ENCODE data around the gene GMDS. TPM values are rescaled to one million over a fixed set of nuclear protein-coding genes. Genes with fewer than 3 reads are reported as not detected.

GMDS gene
- total and polyA plus RNA-seq, 9 donors, result 6.6 to 20.6 (median 11.0) TPM

- DNase-seq, result no peak
Observed at GRCh38 chr6:1906014-1906413, 339.4 kb downstream of the GMDS start.

GRCh38 chr6:1904898-1905297 lies 340.5 kb downstream of the GMDS start:
- no peaks in the 10 kb centered on the region for H3K36me3 ChIP-seq
- 84% methylated on average over 6 of the region's 6 CpGs for WGBS, 3 donors
- no peaks in the 10 kb centered on the region for H3K9me3 ChIP-seq
- H3K27me3 ChIP-seq, result no peaks in the 10 kb centered on the region
- H3K27ac ChIP-seq, result peak overlapping the region in 1 of 2 donors; percentile 63
- DNase-seq, result no peak
- H3K4me1 ChIP-seq (ENCODE audit: insufficient read depth), result peaks cover 6% of the 10 kb centered on the region
- TF ChIP-seq EP300 (IDR thresholded peaks at IDR 0.05), result no peak
- no peak for TF ChIP-seq POLR2A (IDR thresholded peaks at IDR 0.05)
- no peak for TF ChIP-seq CTCF (IDR thresholded peaks at IDR 0.05)
- intact Hi-C loops (cut with DNase I), result loop anchor here in 1 of 4 donors (10.0 kb wide), 1 partner anchor 300 kb away; the partner anchor contains the start of gene FOXC1
- H3K4me3 ChIP-seq, result no peak overlapping the region

More at GRCh38 chr6:1906014-1906413, 339.4 kb downstream of the GMDS start:
- no peaks in the 10 kb centered on the region for H3K27me3 ChIP-seq
- H3K4me3 ChIP-seq, result no peak overlapping the region
- peaks cover 6% of the 10 kb centered on the region for H3K4me1 ChIP-seq (ENCODE audit: insufficient read depth)
- intact Hi-C loops (cut with DNase I), result loop anchor here in 1 of 4 donors (10.0 kb wide), 1 partner anchor 301 kb away; the partner anchor contains the start of gene FOXC1
- no peaks in the 10 kb centered on the region for H3K36me3 ChIP-seq
- H3K27ac ChIP-seq, result no peak overlapping the region
- no peaks in the 10 kb centered on the region for H3K9me3 ChIP-seq
- whole genome bisulfite sequencing, 3 donors, result 60 to 72% (median 69%) methylated on average over 1 of the region's 1 CpG
- no peak for TF ChIP-seq POLR2A (IDR thresholded peaks at IDR 0.05)
- TF ChIP-seq EP300 (IDR thresholded peaks at IDR 0.05), result no peak
- no peak for TF ChIP-seq CTCF (IDR thresholded peaks at IDR 0.05)

DNA sequence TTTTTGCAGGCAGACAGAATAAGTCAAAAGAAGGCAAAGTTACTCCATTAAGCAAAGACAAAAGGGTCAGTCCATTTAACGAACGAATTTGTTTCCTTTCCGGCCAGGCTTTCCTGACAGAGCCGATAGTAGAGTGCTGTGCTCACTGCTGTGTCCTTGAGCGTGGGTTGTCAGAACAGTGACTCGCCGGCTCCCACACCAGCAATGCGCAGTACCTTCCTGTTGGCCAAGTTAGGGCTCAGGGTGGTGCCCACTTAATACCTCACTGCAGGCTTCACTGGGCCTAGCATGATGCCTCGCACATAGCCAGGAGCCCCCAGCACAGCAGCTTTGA lies 341.0 kb downstream of the GMDS start:
- Histone ChIP-seq H3K4me3 (no peak overlapping the region), H3K36me3 (no peaks in the 10 kb centered on the region), H3K9me3 (no peaks in the 10 kb centered on the region), H3K4me1 (ENCODE audit: insufficient read depth) (peaks cover 7% of the 10 kb centered on the region), H3K27me3 (no peaks in the 10 kb centered on the region), H3K27ac (peak overlapping the region; percentile 0 to 63)
- TF ChIP-seq CTCF (IDR thresholded peaks at IDR 0.05) (no peak), EP300 (IDR thresholded peaks at IDR 0.05) (no peak), POLR2A (IDR thresholded peaks at IDR 0.05) (no peak)
- peak in 3 of 5 donors; percentile 28 to 51 (median 43) for DNase-seq
- intact Hi-C loops (cut with DNase I), result loop anchor here in 1 of 4 donors (10.0 kb wide), 1 partner anchor 300 kb away; the partner anchor contains the start of gene FOXC1
- WGBS, 3 donors, result 15 to 32% (median 22%) methylated on average over 9 of the region's 9 CpGs

- 10 to 20% (median 11%) methylated on average over 9 of the region's 9 CpGs for WGBS, 3 donors
- peaks cover 7% of the 10 kb centered on the region for H3K4me1 ChIP-seq (ENCODE audit: insufficient read depth)
- no peak for TF ChIP-seq POLR2A (IDR thresholded peaks at IDR 0.05)
- TF ChIP-seq CTCF (IDR thresholded peaks at IDR 0.05), result no peak
- no peak for TF ChIP-seq EP300 (IDR thresholded peaks at IDR 0.05)
- peak in 1 of 5 donors; percentile 19 for DNase-seq
- H3K36me3 ChIP-seq, result no peaks in the 10 kb centered on the region
- no peak overlapping the region for H3K4me3 ChIP-seq
- no peaks in the 10 kb centered on the region for H3K9me3 ChIP-seq
- H3K27ac ChIP-seq, result peak overlapping the region; percentile 0 to 63
- intact Hi-C loops (cut with DNase I), result loop anchor here in 1 of 4 donors (10.0 kb wide), 1 partner anchor 299 kb away; the partner anchor contains the start of gene FOXC1
- no peaks in the 10 kb centered on the region for H3K27me3 ChIP-seq
Observed at GRCh38 chr6:1903780-1904465, 341.5 kb downstream of the GMDS start.

All from ovary (tissue), 9 donors.